HG03520 (cell line): ENCODE measurements around the gene WRNIP1.
"Not testable (repeated sequence)": the region's sequence is repeated elsewhere in the genome, so short reads cannot be mapped to it uniquely, and the experiment has no call there.

Experiments
- ATAC-seq: cut with Tn5 transposase; IDR thresholded peaks from one replicate; pipeline ENCODE4 v1.9.1; 2021; ENCODE audit warnings: mild to moderate bottlenecking, moderate library complexity; ENCODE audit not compliant: unreplicated experiment

The WRNIP1 gene

GRCh38 chr6:2782825-2783187, 17.6 kb downstream of the WRNIP1 start:
- no peak for ATAC-seq

- ATAC-seq = no peak
Measured at GRCh38 chr6:2783188-2783963, 18.2 kb downstream of the WRNIP1 start.

DNA sequence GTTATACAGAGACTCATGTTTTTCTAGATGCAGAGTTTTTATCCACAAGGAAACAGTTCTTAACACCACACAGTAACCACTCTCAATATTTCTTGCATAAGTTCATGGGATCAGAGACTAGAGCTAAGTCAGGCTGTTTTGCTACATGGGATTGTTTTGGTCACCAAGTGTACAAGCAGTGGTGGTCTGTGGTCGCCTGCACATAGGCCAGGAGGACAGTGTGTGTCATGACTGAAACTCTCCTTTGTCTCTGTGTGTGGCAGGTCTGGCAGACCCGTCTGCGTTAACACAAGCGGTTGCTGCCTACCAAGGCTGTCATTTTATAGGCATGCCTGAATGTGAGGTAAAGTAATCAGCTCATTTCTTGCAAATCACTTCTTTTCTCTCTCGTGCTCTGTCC, 18.9 kb downstream of the WRNIP1 start:
- no peak for ATAC-seq

- ATAC-seq = no peak
Measured at GRCh38 chr6:2784930-2785329, 19.7 kb downstream of the WRNIP1 start.

DNA sequence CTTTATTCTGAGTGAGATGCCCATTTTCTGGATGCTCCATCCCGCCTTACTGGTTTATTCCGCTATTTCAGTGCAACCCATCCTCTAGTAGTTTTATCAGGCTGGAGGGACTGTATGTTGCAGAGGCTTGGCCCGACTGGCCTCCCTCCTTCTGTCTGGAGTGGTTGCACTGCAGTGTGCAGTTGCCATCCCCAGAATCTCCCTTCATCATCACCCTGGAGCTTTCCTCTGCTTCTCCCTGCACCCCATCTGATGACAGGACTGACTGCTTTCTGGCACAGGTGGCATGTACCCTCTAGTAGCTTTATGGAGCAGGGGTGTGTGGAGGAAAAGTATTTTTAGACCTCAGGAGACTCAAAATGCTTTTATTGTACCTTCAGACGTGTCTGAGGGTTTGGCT, 21.1 kb downstream of the WRNIP1 start:
- ATAC-seq = no peak

DNA sequence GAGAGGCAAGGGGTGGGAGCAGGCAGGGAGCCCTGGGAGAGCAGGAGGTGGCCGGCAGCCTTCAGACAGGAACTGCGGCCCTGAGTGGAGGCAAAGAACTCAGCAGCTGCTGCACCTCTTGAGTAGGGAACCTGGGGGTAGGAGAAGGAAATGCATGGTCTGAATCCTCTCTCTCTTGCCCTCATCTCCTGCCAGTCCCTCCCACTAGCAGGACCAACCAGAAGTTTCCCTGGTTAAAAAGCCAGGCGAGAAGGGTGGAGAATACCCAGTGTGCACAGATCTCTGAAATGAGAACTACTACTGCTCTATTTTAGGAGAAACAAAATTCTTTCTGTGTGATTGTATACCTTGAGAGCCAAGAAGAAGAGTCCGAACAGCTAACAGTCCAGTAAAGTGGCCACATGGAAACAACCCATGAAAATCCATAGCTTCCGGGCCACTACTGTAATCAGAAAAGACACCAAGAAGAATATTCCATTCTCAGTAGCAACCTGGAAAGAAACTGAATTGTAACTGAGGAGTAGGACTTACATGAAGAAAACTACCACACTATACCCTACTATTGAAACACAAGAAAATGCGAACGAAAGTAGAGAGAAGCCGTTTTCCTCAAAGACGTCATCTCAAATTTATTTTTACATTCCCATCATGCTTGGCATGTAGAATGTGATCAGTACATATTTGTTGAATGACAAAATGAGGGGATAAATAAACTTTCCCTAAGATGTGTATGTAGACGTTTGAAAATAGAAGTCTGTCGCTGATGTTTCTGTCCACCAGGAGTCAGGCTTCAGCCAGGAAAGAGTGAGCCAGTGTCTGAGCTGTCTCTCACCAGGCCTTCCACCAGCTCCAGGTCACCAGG, 25.6 kb downstream of the WRNIP1 start:
- ATAC-seq = no peak

- ATAC-seq = no peak
Measured at GRCh38 chr6:2791450-2791974, 26.3 kb downstream of the WRNIP1 start.

GRCh38 chr6:2792330-2793110, 27.3 kb downstream of the WRNIP1 start:
- no peak for ATAC-seq

DNA sequence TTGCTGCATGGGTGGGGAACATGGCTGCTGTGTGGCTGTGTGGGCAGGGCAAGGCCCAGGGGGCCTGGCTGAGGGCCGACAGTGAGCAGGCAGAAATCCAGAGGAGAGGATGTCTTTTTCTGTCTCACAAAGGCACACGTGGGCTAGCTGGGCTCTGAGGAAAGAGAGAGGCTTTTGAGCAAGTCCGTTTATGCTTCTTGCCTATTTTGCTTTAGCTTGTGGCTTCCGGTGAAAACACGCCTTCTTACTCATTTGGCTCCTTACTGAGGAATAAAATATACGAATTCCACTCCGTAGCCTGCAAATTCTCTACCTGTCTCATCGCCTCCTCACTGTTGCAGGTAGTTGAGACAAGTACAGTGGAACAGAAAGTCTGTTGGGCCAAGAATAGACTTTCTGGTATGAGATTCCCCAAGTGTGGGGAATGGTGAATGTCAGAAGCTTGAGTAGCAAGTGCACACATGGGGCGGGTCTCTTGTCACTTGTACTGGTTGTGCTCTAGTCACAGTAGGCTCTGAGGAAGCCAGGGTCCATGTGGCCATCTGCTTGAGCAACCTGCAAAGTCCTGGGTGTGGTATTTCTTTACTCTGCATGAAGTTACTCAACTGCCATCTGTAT, 28.4 kb downstream of the WRNIP1 start:
- ATAC-seq = no peak

GRCh38 chr6:2794171-2794730, 29.1 kb downstream of the WRNIP1 start:
- no peak for ATAC-seq

DNA sequence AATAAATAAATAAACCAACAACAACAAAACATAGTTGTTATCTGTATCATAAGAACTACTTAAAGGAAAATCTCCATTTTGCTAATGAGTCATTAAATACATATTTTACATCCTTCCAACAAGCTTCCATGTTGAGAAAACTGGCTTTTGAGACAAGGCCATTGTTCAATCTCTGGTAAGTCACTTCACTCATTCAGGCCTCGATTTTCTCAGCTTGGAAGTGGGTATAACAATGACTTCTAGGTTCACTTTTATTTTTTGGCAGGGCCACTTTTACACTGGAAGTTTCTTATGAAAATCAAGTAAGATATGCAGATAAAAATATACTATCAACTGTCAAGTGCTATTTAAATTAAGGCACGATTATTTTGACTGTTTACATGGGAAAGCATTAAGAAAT, 30.0 kb downstream of the WRNIP1 start:
- no peak for ATAC-seq

GRCh38 chr6:2795956-2796355, 30.8 kb downstream of the WRNIP1 start:
- ATAC-seq = no peak

DNA sequence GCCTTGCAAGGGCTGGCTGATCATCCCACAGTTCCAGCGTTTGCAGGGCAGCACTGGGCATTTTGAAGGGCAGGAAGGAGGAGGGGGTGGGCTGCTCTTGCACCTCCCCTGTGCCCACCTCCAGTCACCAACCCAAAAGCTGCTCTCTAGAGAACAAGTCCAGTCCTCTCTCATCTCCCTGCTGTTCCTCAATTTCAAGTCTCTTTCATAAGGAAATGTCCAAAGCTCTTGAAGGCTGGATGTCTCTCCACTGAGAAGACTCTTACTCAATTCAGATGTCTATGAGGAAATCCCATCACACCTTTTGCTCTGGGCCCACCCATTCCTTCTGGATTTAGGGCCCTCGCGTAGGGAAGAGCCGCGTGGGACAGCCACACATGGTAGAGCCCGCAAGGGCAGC, 31.7 kb downstream of the WRNIP1 start:
- ATAC-seq = no peak

GRCh38 chr6:2797564-2798031, 32.4 kb downstream of the WRNIP1 start:
- no peak for ATAC-seq

DNA sequence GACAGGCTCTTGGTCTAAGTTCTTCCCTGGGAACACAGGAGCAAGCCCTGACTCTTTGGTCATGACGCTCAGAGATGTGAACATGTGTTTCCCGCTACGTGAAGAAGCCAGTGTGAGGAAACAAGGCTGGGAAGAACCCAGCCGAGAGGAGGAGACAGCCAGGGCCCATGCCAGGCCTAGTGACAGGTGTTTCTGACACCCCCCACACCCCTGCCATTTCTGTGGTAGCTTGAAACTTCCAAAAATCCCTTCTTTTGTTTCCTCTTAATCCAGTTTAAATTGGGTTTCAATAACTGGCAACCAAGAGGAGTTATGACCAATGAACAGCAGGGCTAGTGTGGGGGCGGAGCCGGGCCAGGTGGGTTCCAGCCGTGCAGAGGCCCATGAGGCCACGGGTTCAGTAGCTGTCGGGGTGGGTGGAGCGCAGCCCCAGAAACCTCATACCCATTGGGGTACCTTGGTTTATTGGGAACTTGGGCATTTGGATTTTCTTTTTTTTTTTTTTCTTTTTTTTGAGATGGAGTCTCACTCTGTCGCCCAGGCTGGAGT, 33.5 kb downstream of the WRNIP1 start:
- no peak for ATAC-seq

DNA sequence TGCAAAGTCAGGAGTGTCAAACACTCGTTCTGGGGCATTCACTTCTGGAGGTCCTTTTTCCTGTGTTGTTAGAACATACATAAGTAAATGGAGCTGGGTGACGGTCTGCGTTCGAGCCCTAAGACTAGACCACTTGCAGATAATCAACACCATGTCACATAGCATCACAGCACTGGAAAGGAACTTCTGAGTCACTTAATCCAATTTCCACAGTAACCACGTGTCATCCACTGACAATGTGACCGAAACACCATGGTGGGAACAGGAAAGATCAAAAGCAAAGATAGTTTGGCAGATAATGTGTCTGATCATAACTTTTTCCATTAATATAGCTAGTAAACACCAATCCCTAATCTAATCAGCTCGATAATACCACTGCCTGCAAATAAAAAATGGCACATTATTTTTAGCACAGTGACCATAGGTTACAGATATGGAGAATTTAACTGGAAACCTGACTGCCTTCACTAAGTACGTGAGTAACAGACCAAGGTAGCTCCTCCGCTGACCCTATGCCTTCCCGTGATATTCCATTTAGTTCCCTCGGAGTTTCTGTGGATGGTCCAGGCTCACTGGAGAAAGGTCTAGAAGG, 34.8 kb downstream of the WRNIP1 start:
- no peak for ATAC-seq

- ATAC-seq = no peak
Measured at GRCh38 chr6:2800552-2801316, 35.5 kb downstream of the WRNIP1 start.

DNA sequence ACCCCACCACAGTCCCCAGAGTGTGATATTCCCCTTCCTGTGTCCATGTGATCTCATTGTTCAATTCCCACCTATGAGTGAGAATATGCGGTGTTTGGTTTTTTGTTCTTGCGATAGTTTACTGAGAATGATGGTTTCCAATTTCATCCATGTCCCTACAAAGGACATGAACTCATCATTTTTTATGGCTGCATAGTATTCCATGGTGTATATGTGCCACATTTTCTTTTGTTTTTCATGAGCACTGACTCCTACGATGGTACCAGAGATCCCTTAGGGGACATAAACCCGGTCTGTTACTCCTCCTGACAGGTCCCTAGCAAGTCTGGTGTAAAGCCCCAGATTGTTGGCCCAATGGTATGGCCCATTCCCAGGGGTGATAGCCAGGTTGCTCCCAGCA, 36.5 kb downstream of the WRNIP1 start:
- ATAC-seq = not testable (repeated sequence)

DNA sequence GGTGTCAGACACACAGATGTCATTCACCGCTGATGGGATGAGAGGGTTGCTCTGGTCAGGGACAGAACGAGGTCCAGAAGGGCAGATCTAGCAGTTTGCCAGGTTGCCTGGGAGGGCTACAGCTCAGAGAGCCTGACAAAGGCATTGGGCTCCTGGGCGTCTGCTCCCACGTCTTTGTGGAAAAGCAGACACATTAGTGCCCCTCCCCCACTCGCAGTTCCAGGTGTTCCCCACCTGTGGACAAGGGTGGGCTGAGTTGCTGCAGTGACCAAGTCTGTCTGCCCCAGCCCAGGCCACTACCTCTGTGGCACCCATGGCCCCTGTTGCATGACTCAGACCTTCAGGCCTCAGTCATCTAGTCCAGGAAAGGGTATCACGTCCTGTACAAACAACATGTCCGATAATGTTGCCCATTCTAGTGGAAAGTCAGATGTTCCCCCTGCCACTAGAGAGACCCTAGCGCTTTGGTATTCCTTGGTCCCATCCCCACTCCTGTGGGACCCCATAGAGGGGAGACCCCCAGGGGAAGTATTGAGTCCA, 37.4 kb downstream of the WRNIP1 start:
- no peak for ATAC-seq
